ENCODE results near the gene OOSP3.
"Not testable (repeated sequence)": the region's sequence is repeated elsewhere in the genome, so short reads cannot be mapped to it uniquely, and the experiment has no call there.

Gene OOSP3

GRCh38 chr11:59846556-59846955 lies 32.0 kb upstream of the OOSP3 start:
- WGBS (ENCODE audit: insufficient coverage): 100% methylated on average over 1 of the region's 5 CpGs
- H3K36me3 ChIP-seq (ENCODE audit: control insufficient read depth in 4 of 4, insufficient read depth in 4 of 4, low read length in 3 of 4): no peaks in the 10 kb centered on the region
- ChIA-PET CTCF (interaction anchor here (1.3 kb wide), 1 partner anchor 19 kb away, joined by 4 read pairs; no protein-coding TSS in a partner anchor), POLR2A (interaction anchor here (0.6 kb wide), 1 partner anchor 720 kb away, joined by 3 read pairs; no protein-coding TSS in a partner anchor)
- H3K27me3 ChIP-seq (replicated peaks in 2 of 5; ENCODE audit: control insufficient read depth in 4 of 5, insufficient read depth in 5 of 5, low read length in 4 of 5): no peaks in the 10 kb centered on the region
- no peak overlapping the region for H3K27ac ChIP-seq (ENCODE audit: insufficient read depth in 1 of 2, low read depth in 1 of 2, low read length in 2 of 2, poor library complexity in 1 of 2, severe bottlenecking in 2 of 2)
- no peak for DNase-seq
- peaks cover 0 to 9% (median 0%) of the 10 kb centered on the region in 4 experiments for H3K4me1 ChIP-seq (ENCODE audit: control extremely low read depth in 1 of 4, control insufficient read depth in 4 of 4, insufficient read depth in 4 of 4, low read length in 3 of 4)
- no peak overlapping the region for H3K4me3 ChIP-seq (ENCODE audit: control insufficient read depth in 1 of 7, extremely low read depth in 1 of 7, insufficient read depth in 4 of 7, low read depth in 2 of 7, low read length in 6 of 7)
- no peaks in the 10 kb centered on the region for H3K9me3 ChIP-seq (ENCODE audit: control extremely low read depth in 1 of 5, control insufficient read depth in 4 of 5, insufficient read depth in 2 of 5, low read depth in 1 of 5, low read length in 4 of 5)

DNA sequence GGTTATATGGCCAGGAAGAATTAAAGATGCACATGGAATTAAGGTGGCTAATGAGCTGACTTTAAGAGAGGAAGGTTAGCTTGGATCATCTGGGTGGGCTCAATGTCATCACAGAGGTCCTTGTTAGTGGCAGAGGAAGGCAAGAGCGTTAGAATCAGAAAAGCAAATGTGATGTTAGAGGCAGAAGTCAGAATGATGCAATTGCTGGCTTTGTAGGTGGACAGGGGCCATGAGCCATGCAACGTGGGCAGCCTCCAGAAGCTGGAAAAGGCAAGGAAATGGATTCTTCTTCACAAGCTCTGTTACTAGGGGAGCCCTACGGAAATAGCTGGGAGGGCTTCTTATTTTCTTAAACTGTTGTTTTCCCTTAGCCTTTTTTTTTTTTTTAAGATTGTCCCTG lies 31.0 kb upstream of the OOSP3 start:
- H3K9me3 ChIP-seq (ENCODE audit: control extremely low read depth in 1 of 5, control insufficient read depth in 4 of 5, insufficient read depth in 2 of 5, low read depth in 1 of 5, low read length in 4 of 5): no peaks in the 10 kb centered on the region
- POLR2A ChIA-PET: no interaction called here
- CTCF ChIA-PET: no interaction called here
- 100% methylated on average over 2 of the region's 3 CpGs for WGBS (ENCODE audit: insufficient coverage)
- no peaks in the 10 kb centered on the region for H3K27me3 ChIP-seq (replicated peaks in 2 of 5; ENCODE audit: control insufficient read depth in 4 of 5, insufficient read depth in 5 of 5, low read length in 4 of 5)
- no peak for DNase-seq
- H3K36me3 ChIP-seq (ENCODE audit: control insufficient read depth in 4 of 4, insufficient read depth in 4 of 4, low read length in 3 of 4): no peaks in the 10 kb centered on the region
- H3K27ac ChIP-seq (ENCODE audit: insufficient read depth in 1 of 2, low read depth in 1 of 2, low read length in 2 of 2, poor library complexity in 1 of 2, severe bottlenecking in 2 of 2): no peak overlapping the region
- H3K4me3 ChIP-seq (ENCODE audit: control insufficient read depth in 1 of 7, extremely low read depth in 1 of 7, insufficient read depth in 4 of 7, low read depth in 2 of 7, low read length in 6 of 7): no peak overlapping the region
- H3K4me1 ChIP-seq (ENCODE audit: control extremely low read depth in 1 of 4, control insufficient read depth in 4 of 4, insufficient read depth in 4 of 4, low read length in 3 of 4): peaks cover 0 to 9% (median 0%) of the 10 kb centered on the region in 4 experiments

GRCh38 chr11:59848439-59848838 lies 30.1 kb upstream of the OOSP3 start:
- H3K4me3 ChIP-seq (ENCODE audit: control insufficient read depth in 1 of 7, extremely low read depth in 1 of 7, insufficient read depth in 4 of 7, low read depth in 2 of 7, low read length in 6 of 7); POLR2A ChIA-PET; H3K4me1 ChIP-seq (ENCODE audit: control extremely low read depth in 1 of 4, control insufficient read depth in 4 of 4, insufficient read depth in 4 of 4, low read length in 3 of 4); H3K27me3 ChIP-seq (replicated peaks in 2 of 5; ENCODE audit: control insufficient read depth in 4 of 5, insufficient read depth in 5 of 5, low read length in 4 of 5); H3K36me3 ChIP-seq (ENCODE audit: control insufficient read depth in 4 of 4, insufficient read depth in 4 of 4, low read length in 3 of 4); CTCF ChIA-PET; H3K9me3 ChIP-seq (ENCODE audit: control extremely low read depth in 1 of 5, control insufficient read depth in 4 of 5, insufficient read depth in 2 of 5, low read depth in 1 of 5, low read length in 4 of 5); H3K27ac ChIP-seq (ENCODE audit: insufficient read depth in 1 of 2, low read depth in 1 of 2, low read length in 2 of 2, poor library complexity in 1 of 2, severe bottlenecking in 2 of 2): not testable (repeated sequence)
- DNase-seq: peak in 1 of 3 donors; percentile 12
- WGBS (ENCODE audit: insufficient coverage): 96% methylated on average over 4 of the region's 6 CpGs

DNA sequence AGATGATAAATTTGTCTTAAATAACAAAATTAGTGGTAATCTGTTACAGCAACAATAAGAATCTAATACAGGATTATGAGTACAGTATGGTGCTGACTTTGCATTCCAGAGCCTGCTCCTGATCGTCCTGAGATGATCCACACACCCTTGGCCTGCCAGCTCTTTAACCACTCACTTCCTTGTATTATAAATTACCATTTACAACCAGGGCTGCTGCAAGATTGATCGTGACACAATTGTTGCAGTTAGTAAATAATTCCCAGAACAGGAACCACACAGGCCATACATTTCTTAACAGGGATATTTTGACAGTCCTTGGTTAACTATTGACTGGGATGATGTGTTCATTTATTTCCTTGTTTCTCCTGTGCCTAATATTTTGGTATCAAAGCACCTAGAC lies 29.5 kb upstream of the OOSP3 start:
- DNase-seq: peak in 1 of 3 donors; percentile 11
- POLR2A ChIA-PET: no interaction called here
- no peaks in the 10 kb centered on the region for H3K9me3 ChIP-seq (ENCODE audit: control extremely low read depth in 1 of 5, control insufficient read depth in 4 of 5, insufficient read depth in 2 of 5, low read depth in 1 of 5, low read length in 4 of 5)
- H3K27ac ChIP-seq (ENCODE audit: insufficient read depth in 1 of 2, low read depth in 1 of 2, low read length in 2 of 2, poor library complexity in 1 of 2, severe bottlenecking in 2 of 2): no peak overlapping the region
- H3K4me3 ChIP-seq (ENCODE audit: control insufficient read depth in 1 of 7, extremely low read depth in 1 of 7, insufficient read depth in 4 of 7, low read depth in 2 of 7, low read length in 6 of 7): no peak overlapping the region
- no peaks in the 10 kb centered on the region for H3K27me3 ChIP-seq (replicated peaks in 2 of 5; ENCODE audit: control insufficient read depth in 4 of 5, insufficient read depth in 5 of 5, low read length in 4 of 5)
- CTCF ChIA-PET: no interaction called here
- WGBS (ENCODE audit: insufficient coverage): no CpG with 5 or more reads among the region's 2 CpGs
- peaks cover 0 to 9% (median 0%) of the 10 kb centered on the region in 4 experiments for H3K4me1 ChIP-seq (ENCODE audit: control extremely low read depth in 1 of 4, control insufficient read depth in 4 of 4, insufficient read depth in 4 of 4, low read length in 3 of 4)
- no peaks in the 10 kb centered on the region for H3K36me3 ChIP-seq (ENCODE audit: control insufficient read depth in 4 of 4, insufficient read depth in 4 of 4, low read length in 3 of 4)

GRCh38 chr11:59849551-59849950 lies 29.0 kb upstream of the OOSP3 start:
- CTCF ChIA-PET: interaction anchor here (0.7 to 1.1 kb wide), 2 partner anchors 23 to 240 kb away, joined by 3 read pairs; no protein-coding TSS in a partner anchor
- H3K4me3 ChIP-seq (ENCODE audit: control insufficient read depth in 1 of 7, extremely low read depth in 1 of 7, insufficient read depth in 4 of 7, low read depth in 2 of 7, low read length in 6 of 7); H3K4me1 ChIP-seq (ENCODE audit: control extremely low read depth in 1 of 4, control insufficient read depth in 4 of 4, insufficient read depth in 4 of 4, low read length in 3 of 4); H3K36me3 ChIP-seq (ENCODE audit: control insufficient read depth in 4 of 4, insufficient read depth in 4 of 4, low read length in 3 of 4); DNase-seq; H3K27me3 ChIP-seq (replicated peaks in 2 of 5; ENCODE audit: control insufficient read depth in 4 of 5, insufficient read depth in 5 of 5, low read length in 4 of 5); POLR2A ChIA-PET; H3K27ac ChIP-seq (ENCODE audit: insufficient read depth in 1 of 2, low read depth in 1 of 2, low read length in 2 of 2, poor library complexity in 1 of 2, severe bottlenecking in 2 of 2); H3K9me3 ChIP-seq (ENCODE audit: control extremely low read depth in 1 of 5, control insufficient read depth in 4 of 5, insufficient read depth in 2 of 5, low read depth in 1 of 5, low read length in 4 of 5): not testable (repeated sequence)
- WGBS (ENCODE audit: insufficient coverage): 100% methylated on average over 2 of the region's 2 CpGs

DNA sequence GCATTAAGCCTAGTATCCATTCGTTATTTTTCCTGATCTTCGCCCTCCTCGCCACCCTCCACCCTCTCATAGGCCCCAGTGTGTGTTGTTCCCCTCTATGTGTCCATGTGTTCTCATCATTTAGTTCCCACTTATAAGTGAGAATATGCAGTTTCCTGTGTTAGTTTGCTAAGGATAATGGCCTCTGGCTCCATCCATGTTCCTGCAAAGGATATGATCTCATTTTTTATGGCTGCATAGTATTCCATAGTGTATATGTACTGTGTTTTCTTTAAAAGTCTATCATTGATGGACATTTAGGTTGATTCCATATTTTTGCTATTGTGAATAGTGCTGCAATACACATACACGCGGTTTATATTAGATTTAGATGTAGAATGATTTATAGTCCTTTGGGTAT lies 27.2 kb upstream of the OOSP3 start:
- CTCF ChIA-PET; H3K27me3 ChIP-seq (replicated peaks in 2 of 5; ENCODE audit: control insufficient read depth in 4 of 5, insufficient read depth in 5 of 5, low read length in 4 of 5); DNase-seq; H3K27ac ChIP-seq (ENCODE audit: insufficient read depth in 1 of 2, low read depth in 1 of 2, low read length in 2 of 2, poor library complexity in 1 of 2, severe bottlenecking in 2 of 2); H3K4me3 ChIP-seq (ENCODE audit: control insufficient read depth in 1 of 7, extremely low read depth in 1 of 7, insufficient read depth in 4 of 7, low read depth in 2 of 7, low read length in 6 of 7); POLR2A ChIA-PET; H3K9me3 ChIP-seq (ENCODE audit: control extremely low read depth in 1 of 5, control insufficient read depth in 4 of 5, insufficient read depth in 2 of 5, low read depth in 1 of 5, low read length in 4 of 5); H3K36me3 ChIP-seq (ENCODE audit: control insufficient read depth in 4 of 4, insufficient read depth in 4 of 4, low read length in 3 of 4); H3K4me1 ChIP-seq (ENCODE audit: control extremely low read depth in 1 of 4, control insufficient read depth in 4 of 4, insufficient read depth in 4 of 4, low read length in 3 of 4): not testable (repeated sequence)
- 90% methylated on average over 2 of the region's 5 CpGs for WGBS (ENCODE audit: insufficient coverage)

DNA sequence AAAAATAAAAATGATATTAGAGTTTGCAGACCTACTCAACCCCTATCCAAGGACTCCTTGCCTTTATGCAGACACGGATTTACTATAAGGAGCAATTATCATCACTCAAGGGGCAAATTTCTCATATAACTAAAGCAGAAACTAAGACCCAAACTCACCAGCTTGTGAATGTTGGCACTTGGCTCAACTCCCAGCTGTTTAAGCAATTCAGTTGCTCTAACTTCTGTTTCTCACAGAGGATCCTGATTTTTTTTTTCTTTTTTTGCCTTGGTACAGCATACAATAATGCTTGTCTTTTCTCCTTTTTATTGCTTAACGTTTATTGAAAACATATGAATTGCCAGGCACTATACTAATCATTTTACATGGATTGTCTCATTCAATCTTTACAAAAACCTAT lies 23.7 kb upstream of the OOSP3 start:
- Histone ChIP-seq H3K9me3 (ENCODE audit: control extremely low read depth in 1 of 5, control insufficient read depth in 4 of 5, insufficient read depth in 2 of 5, low read depth in 1 of 5, low read length in 4 of 5) (no peaks in the 10 kb centered on the region), H3K27me3 (replicated peaks in 2 of 5; ENCODE audit: control insufficient read depth in 4 of 5, insufficient read depth in 5 of 5, low read length in 4 of 5) (no peaks in the 10 kb centered on the region), H3K27ac (ENCODE audit: insufficient read depth in 1 of 2, low read depth in 1 of 2, low read length in 2 of 2, poor library complexity in 1 of 2, severe bottlenecking in 2 of 2) (no peak overlapping the region), H3K36me3 (ENCODE audit: control insufficient read depth in 4 of 4, insufficient read depth in 4 of 4, low read length in 3 of 4) (no peaks in the 10 kb centered on the region), H3K4me3 (ENCODE audit: control insufficient read depth in 1 of 7, extremely low read depth in 1 of 7, insufficient read depth in 4 of 7, low read depth in 2 of 7, low read length in 6 of 7) (no peak overlapping the region), H3K4me1 (ENCODE audit: control extremely low read depth in 1 of 4, control insufficient read depth in 4 of 4, insufficient read depth in 4 of 4, low read length in 3 of 4) (peaks cover 0 to 7% (median 3%) of the 10 kb centered on the region in 4 experiments)
- no peak for DNase-seq
- ChIA-PET POLR2A (no interaction called here), CTCF (no interaction called here)
- WGBS (ENCODE audit: insufficient coverage): 57% methylated on average over 2 of the region's 2 CpGs

Data from common myeloid progenitor, CD34-positive (primary cell).